H1 (cell line): ENCODE measurements around the gene SLC43A2. TPM values are rescaled to one million over a fixed set of nuclear protein-coding genes. Genes with fewer than 3 reads are reported as not detected.

Source experiments
- ASH2L ChIP-seq: fragments of 200-600, 300-600 bp; sonication (generic); IDR thresholded peaks from one replicate; pipeline ENCODE4 v1.7.1; 2017; ENCODE audit warnings: low read length
- CEBPB ChIP-seq: IDR thresholded peaks from 2 replicates; pipeline ENCODE4 v1.6.1; 2012; ENCODE audit warnings: low read depth, low read length
- CHD2 ChIP-seq: IDR thresholded peaks from 2 replicates; pipeline ENCODE4 v1.6.1; 2012; ENCODE audit warnings: low read length, improper control_type of control experiment
- FOSL1 ChIP-seq: IDR thresholded peaks from 2 replicates; pipeline ENCODE4 v1.6.1; 2011; ENCODE audit warnings: mild to moderate bottlenecking, low read depth, low read length, moderate library complexity; ENCODE audit not compliant: insufficient read depth
- GABPA ChIP-seq: IDR thresholded peaks from 2 replicates; pipeline ENCODE4 v1.6.1; 2011; ENCODE audit warnings: mild to moderate bottlenecking, low read length, moderate library complexity, borderline replicate concordance; ENCODE audit not compliant: insufficient read depth
- JUN ChIP-seq: IDR thresholded peaks from 2 replicates; pipeline ENCODE4 v1.6.1; 2011; ENCODE audit warnings: low read depth, mild to moderate bottlenecking, improper control_type of control experiment, low read length
- JUND ChIP-seq: IDR thresholded peaks from 2 replicates; pipeline ENCODE4 v1.6.1; 2011; ENCODE audit warnings: mild to moderate bottlenecking, improper control_type of control experiment, low read length
- KDM1A ChIP-seq: fragments of 200-600, 300-600 bp; sonication (generic); IDR thresholded peaks from 2 replicates; pipeline ENCODE4 v1.7.1; 2016; ENCODE audit warnings: mild to moderate bottlenecking, low read length, borderline replicate concordance
- NANOG ChIP-seq: IDR thresholded peaks from 2 replicates; pipeline ENCODE4 v1.6.1; 2011; ENCODE audit warnings: low read length, low read depth, mild to moderate bottlenecking, inconsistent platforms; ENCODE audit not compliant: insufficient read depth, poor library complexity, severe bottlenecking
- PHF8 ChIP-seq: fragments of 200-600 bp; sonication (generic); conservative IDR thresholded peaks from 2 replicates; pipeline ENCODE4 v1.7.1; 2012; ENCODE audit warnings: low read depth, mild to moderate bottlenecking, inconsistent platforms, low read length, moderate library complexity
- POLR2AphosphoS5 ChIP-seq: IDR thresholded peaks from 2 replicates; pipeline ENCODE4 v1.6.1; 2011; ENCODE audit warnings: low read depth, low read length
- RBBP5 ChIP-seq: IDR thresholded peaks from 2 replicates; pipeline ENCODE4 v1.7.1; 2012; ENCODE audit warnings: low read depth, mild to moderate bottlenecking, inconsistent platforms, low read length, moderate library complexity, borderline replicate concordance
- SIN3A ChIP-seq, 2 experiments: IDR thresholded peaks in 1 of 2; conservative IDR thresholded peaks in 1 of 2; 2 replicates each; pipeline ENCODE4 v1.6.1; 2011 to 2012; ENCODE audit warnings: low read length in 2 of 2, improper control_type of control experiment in 1 of 2, low read depth in 1 of 2, mild to moderate bottlenecking in 1 of 2
- SIRT6 ChIP-seq: IDR thresholded peaks from one replicate; pipeline ENCODE4 v1.7.1; 2012; ENCODE audit warnings: low read length, inconsistent platforms
- SIX5 ChIP-seq: IDR thresholded peaks from 2 replicates; pipeline ENCODE4 v1.6.1; 2011; ENCODE audit warnings: mild to moderate bottlenecking, low read depth, low read length
- SP2 ChIP-seq: IDR thresholded peaks from 2 replicates; pipeline ENCODE4 v1.6.1; 2012; ENCODE audit warnings: mild to moderate bottlenecking, low read length, inconsistent platforms
- SRF ChIP-seq: IDR thresholded peaks from 2 replicates; pipeline ENCODE4 v1.6.1; 2011; ENCODE audit warnings: mild to moderate bottlenecking, low read depth, low read length, moderate library complexity
- TAF7 ChIP-seq: optimal IDR thresholded peaks from 2 replicates; pipeline ENCODE3; 2011; ENCODE audit warnings: low read depth, mild to moderate bottlenecking, inconsistent platforms, low read length, moderate library complexity, borderline replicate concordance
- ZNF274 ChIP-seq: IDR thresholded peaks from 2 replicates; pipeline ENCODE4 v1.7.0; 2012; ENCODE audit warnings: low read length, borderline replicate concordance; ENCODE audit errors: extremely low read depth
- polyA plus RNA-seq, 7 experiments: library from polyadenylated mRNA; depleted of rRNA in 3 of 7; stranded (reverse) in 5 of 7; unstranded in 2 of 7; fragments of >200 nt in 5 of 7; fragments of 200-250 nt in 2 of 7; gene quantifications; 1 replicate in 5 of 7; 2 replicates in 1 of 7; 4 replicates in 1 of 7; pipeline versions ENCODE4 v1.2.1 to v1.2.3, GENCODE V29; 2011 to 2013; ENCODE audit warnings: missing spikeins in 2 of 7, mixed read lengths in 2 of 7
- total RNA-seq: library from RNA; stranded (reverse); fragmentation: NEBNext Ultra II Directional; extraction: Animal tissue kit (Norgen Biotek cat#: 25700); gene quantifications from 2 replicates; pipeline ENCODE4 v1.2.1, GENCODE V29; 2021
- TF ChIP-seq, protein P1 (sequence below): IDR thresholded peaks from 2 replicates; pipeline ENCODE4 v1.6.1; 2011; ENCODE audit warnings: low read length, improper control_type of control experiment
- TF ChIP-seq, protein P2 (sequence below): IDR thresholded peaks from 2 replicates; pipeline ENCODE4 v1.6.1; 2012; ENCODE audit warnings: inconsistent platforms
- TF ChIP-seq, protein P3 (sequence below): IDR thresholded peaks from 2 replicates; pipeline ENCODE4 v1.6.1; 2012; ENCODE audit warnings: inconsistent platforms
- TF ChIP-seq, protein P4 (sequence below): IDR thresholded peaks from 2 replicates; pipeline ENCODE4 v1.6.1; 2011; ENCODE audit warnings: low read depth, mild to moderate bottlenecking, low read length; ENCODE audit not compliant: insufficient read depth

Gene SLC43A2
- total and polyA plus RNA-seq, 2 of the 8 experiments (the other 6 are each of a cell fraction or from before 2014, with no cell fraction given), result 6.6 to 10.5 TPM

DNA sequence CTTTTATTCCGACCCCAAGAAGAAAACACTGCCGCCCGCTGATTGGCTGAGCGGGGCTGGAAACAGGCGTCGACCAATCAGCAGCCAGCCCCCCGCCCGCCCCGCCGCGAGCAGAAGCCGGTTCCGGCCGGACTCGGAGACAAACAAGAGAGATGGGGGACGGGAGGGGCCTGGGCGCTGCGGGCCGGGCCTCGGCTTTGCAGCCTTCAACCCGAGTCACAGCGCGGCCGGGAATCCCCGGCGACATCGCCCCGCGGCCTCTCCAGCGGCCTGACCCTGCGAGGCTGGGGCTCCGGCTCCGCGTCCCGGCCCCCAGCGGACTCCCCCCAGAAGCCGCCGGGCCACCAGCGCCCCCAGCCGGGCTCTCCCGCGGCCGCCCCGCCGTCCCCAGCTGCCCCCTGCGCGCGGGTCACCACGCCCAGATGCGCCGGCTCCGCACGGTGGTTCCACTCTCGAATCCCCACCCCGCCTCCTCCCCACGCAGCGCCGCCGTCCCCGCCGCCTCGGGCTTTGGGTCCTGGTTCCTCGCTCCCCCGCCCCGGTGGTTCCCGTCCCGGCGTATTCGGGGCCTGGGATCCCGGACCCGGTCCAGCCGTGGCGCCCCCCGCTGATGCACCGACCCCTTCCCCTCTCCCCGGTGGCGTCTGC is 346 bp upstream of the SLC43A2 start (continued):
- TF ChIP-seq KDM1A (no peak), JUN (no peak), SRF (no peak), JUND (no peak), SIRT6 (no peak), NANOG (no peak), RBBP5 (no peak), POLR2AphosphoS5 (0 out of 2 replicates have a peak, but pooled peaks have one; percentile 20), SP2 (no peak), CEBPB (no peak), PHF8 (peak; percentile 59; the same call in 1 of the 2 replicates), CHD2 (no peak), SIX5 (no peak), GABPA (no peak), TAF7 (peak; percentile 10), ZNF274 (no peak), SIN3A (conservative IDR thresholded peaks at IDR 0.05 in 1 of 2, IDR thresholded peaks at IDR 0.05 in 1 of 2; ENCODE audit: low read depth in 1 of 2, low read length in 2 of 2) (no peak; a peak in 1 of 4 replicates), ASH2L (no peak), FOSL1 (no peak)
- TF ChIP-seq, protein P1, sequence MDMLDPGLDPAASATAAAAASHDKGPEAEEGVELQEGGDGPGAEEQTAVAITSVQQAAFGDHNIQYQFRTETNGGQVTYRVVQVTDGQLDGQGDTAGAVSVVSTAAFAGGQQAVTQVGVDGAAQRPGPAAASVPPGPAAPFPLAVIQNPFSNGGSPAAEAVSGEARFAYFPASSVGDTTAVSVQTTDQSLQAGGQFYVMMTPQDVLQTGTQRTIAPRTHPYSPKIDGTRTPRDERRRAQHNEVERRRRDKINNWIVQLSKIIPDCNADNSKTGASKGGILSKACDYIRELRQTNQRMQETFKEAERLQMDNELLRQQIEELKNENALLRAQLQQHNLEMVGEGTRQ, result no peak
- TF ChIP-seq, protein P2, sequence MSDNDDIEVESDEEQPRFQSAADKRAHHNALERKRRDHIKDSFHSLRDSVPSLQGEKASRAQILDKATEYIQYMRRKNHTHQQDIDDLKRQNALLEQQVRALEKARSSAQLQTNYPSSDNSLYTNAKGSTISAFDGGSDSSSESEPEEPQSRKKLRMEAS, result no peak
- TF ChIP-seq, protein P3, sequence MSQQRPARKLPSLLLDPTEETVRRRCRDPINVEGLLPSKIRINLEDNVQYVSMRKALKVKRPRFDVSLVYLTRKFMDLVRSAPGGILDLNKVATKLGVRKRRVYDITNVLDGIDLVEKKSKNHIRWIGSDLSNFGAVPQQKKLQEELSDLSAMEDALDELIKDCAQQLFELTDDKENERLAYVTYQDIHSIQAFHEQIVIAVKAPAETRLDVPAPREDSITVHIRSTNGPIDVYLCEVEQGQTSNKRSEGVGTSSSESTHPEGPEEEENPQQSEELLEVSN, result no peak
- TF ChIP-seq, protein P4, sequence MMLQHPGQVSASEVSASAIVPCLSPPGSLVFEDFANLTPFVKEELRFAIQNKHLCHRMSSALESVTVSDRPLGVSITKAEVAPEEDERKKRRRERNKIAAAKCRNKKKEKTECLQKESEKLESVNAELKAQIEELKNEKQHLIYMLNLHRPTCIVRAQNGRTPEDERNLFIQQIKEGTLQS, result no peak
